Trophoblast cell (in vitro differentiated cells and primary cell): ENCODE measurements around the gene MAPK11.

Experiments used
- DNase-seq, 2 donors: peaks; one replicate each; pipeline ENCODE4 v3.0.0-alpha.2; 2016
- H2AFZ ChIP-seq: 2 replicates; pipeline ENCODE4 v1.6.1; 2013; ENCODE audit warnings: low read length, moderate library complexity, mild to moderate bottlenecking; ENCODE audit not compliant: insufficient read depth, poor library complexity
- H2AK5ac ChIP-seq: 2 replicates; pipeline ENCODE4 v1.6.1; 2013; ENCODE audit warnings: mild to moderate bottlenecking, low read length
- H2BK120ac ChIP-seq: 2 replicates; pipeline ENCODE4 v1.6.1; 2013; ENCODE audit warnings: low read length, mild to moderate bottlenecking, moderate library complexity; ENCODE audit not compliant: insufficient read depth, poor library complexity
- H2BK12ac ChIP-seq: 2 replicates; pipeline ENCODE4 v1.6.1; 2013; ENCODE audit warnings: mild to moderate bottlenecking, low read length, moderate library complexity
- H2BK5ac ChIP-seq: 2 replicates; pipeline ENCODE4 v1.6.1; 2013; ENCODE audit warnings: low read length, low read depth, moderate library complexity, mild to moderate bottlenecking; ENCODE audit not compliant: poor library complexity
- H3K14ac ChIP-seq: 2 replicates; pipeline ENCODE4 v1.6.1; 2013; ENCODE audit warnings: mild to moderate bottlenecking, low read length
- H3K18ac ChIP-seq: 2 replicates; pipeline ENCODE4 v1.6.1; 2013; ENCODE audit warnings: mild to moderate bottlenecking, low read length
- H3K23ac ChIP-seq: 2 replicates; pipeline ENCODE4 v1.6.1; 2013; ENCODE audit warnings: low read length
- H3K27ac ChIP-seq: 2 replicates; pipeline ENCODE4 v1.5.1; 2013; ENCODE audit warnings: low read depth, mild to moderate bottlenecking, inconsistent platforms, low read length, moderate library complexity
- H3K27me3 ChIP-seq: 2 replicates; pipeline ENCODE4 v1.6.1; 2013; ENCODE audit warnings: inconsistent platforms, mild to moderate bottlenecking, low read length, moderate library complexity; ENCODE audit not compliant: insufficient read depth
- H3K36me3 ChIP-seq, 2 experiments: 1 replicate in 1 of 2; 2 replicates in 1 of 2; pipeline ENCODE4 v1.6.1; 2013; ENCODE audit warnings: low read length in 2 of 2, mild to moderate bottlenecking in 2 of 2, moderate library complexity in 1 of 2; ENCODE audit not compliant: insufficient read depth in 2 of 2, control insufficient read depth in 1 of 2
- H3K4ac ChIP-seq: 2 replicates; pipeline ENCODE4 v1.6.1; 2013; ENCODE audit warnings: low read depth, mild to moderate bottlenecking, low read length, moderate library complexity
- H3K4me1 ChIP-seq, 2 experiments: 1 replicate in 1 of 2; 2 replicates in 1 of 2; pipeline ENCODE4 v1.6.1; 2013; ENCODE audit warnings: low read length in 2 of 2, mild to moderate bottlenecking in 2 of 2, moderate library complexity in 1 of 2; ENCODE audit not compliant: insufficient read depth in 2 of 2, control insufficient read depth in 1 of 2
- H3K4me2 ChIP-seq: 2 replicates; pipeline ENCODE4 v1.6.1; 2013; ENCODE audit warnings: inconsistent platforms, mild to moderate bottlenecking, low read length, moderate library complexity
- H3K4me3 ChIP-seq: 2 replicates; pipeline ENCODE4 v1.5.1; 2013; ENCODE audit warnings: mild to moderate bottlenecking, low read depth, low read length, inconsistent platforms
- H3K79me1 ChIP-seq: one replicate; pipeline ENCODE4 v1.6.1; 2013; ENCODE audit warnings: low read length
- H3K79me2 ChIP-seq: 2 replicates; pipeline ENCODE4 v1.6.1; 2013; ENCODE audit warnings: low read length, mild to moderate bottlenecking; ENCODE audit not compliant: control insufficient read depth, insufficient read depth, poor library complexity
- H3K9ac ChIP-seq: 2 replicates; pipeline ENCODE4 v1.6.1; 2013; ENCODE audit warnings: mild to moderate bottlenecking, low read length
- H3K9me3 ChIP-seq: 2 replicates; pipeline ENCODE4 v1.6.1; 2013; ENCODE audit warnings: low read depth, mild to moderate bottlenecking, control low read depth, inconsistent platforms, low read length; ENCODE audit not compliant: insufficient read depth
- H4K12ac ChIP-seq: 2 replicates; pipeline ENCODE4 v1.6.1; 2013; ENCODE audit warnings: low read depth, mild to moderate bottlenecking, low read length, moderate library complexity
- H4K8ac ChIP-seq: 2 replicates; pipeline ENCODE4 v1.6.1; 2013; ENCODE audit warnings: low read depth, mild to moderate bottlenecking, low read length, moderate library complexity
- H4K91ac ChIP-seq: one replicate; pipeline ENCODE4 v1.6.1; 2013; ENCODE audit warnings: low read depth, mild to moderate bottlenecking, low read length, moderate library complexity
- WGBS: extraction: QIAGEN DNeasy Blood & Tissue Kit; methylation state at CpG from one replicate; pipeline ENCODE4 v1.1.7; 2013; ENCODE audit warnings: missing lambda C conversion rate; ENCODE audit not compliant: insufficient read length, insufficient coverage; ENCODE audit errors: extremely low coverage; 5-methylcytosine and 5-hydroxymethylcytosine counted together

Gene MAPK11

DNA sequence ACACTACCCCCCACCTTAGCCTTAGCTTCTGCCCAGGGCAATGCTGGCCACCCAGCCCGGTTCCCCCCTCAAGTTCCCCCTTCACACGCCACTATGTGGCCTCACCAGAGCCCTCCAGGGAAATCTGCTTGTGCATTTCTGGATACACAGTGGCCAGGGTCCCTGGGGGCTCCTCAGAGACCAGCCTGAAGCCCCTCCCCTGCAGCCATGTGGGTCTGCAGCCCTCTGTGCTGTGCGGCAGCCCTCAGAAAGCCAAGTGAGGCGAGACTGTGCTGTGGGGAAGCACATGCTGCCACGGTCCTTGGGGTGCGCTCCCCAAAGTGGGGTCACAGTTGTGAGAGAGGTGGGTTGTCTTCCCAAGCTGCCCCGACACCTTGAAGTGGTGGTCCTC is 39.4 kb upstream of the MAPK11 start:
- Histone ChIP-seq H3K18ac (no peak overlapping the region), H2AK5ac (no peak overlapping the region), H3K79me2 (peaks cover 12% of the 10 kb centered on the region), H3K27ac (no peak overlapping the region), H4K12ac (no peak overlapping the region), H3K14ac (no peak overlapping the region), H2BK5ac (no peak overlapping the region), H2BK12ac (no peak overlapping the region), H3K4me3 (no peak overlapping the region), H3K36me3 (peaks cover 0 to 3% of the 10 kb centered on the region in 2 experiments), H3K9me3 (no peaks in the 10 kb centered on the region), H2AFZ (no peak overlapping the region), H3K4me1 (peaks cover 25 to 28% of the 10 kb centered on the region in 2 experiments), H4K8ac (no peak overlapping the region), H4K91ac (no peak overlapping the region), H3K79me1 (peaks cover 28% of the 10 kb centered on the region), H3K9ac (no peak overlapping the region), H3K4me2 (no peak overlapping the region), H3K27me3 (no peaks in the 10 kb centered on the region), H3K23ac (no peak overlapping the region), H2BK120ac (no peak overlapping the region), H3K4ac (no peak overlapping the region)
- WGBS: no CpG with 5 or more reads among the region's 7 CpGs
- DNase-seq: no peak

DNA sequence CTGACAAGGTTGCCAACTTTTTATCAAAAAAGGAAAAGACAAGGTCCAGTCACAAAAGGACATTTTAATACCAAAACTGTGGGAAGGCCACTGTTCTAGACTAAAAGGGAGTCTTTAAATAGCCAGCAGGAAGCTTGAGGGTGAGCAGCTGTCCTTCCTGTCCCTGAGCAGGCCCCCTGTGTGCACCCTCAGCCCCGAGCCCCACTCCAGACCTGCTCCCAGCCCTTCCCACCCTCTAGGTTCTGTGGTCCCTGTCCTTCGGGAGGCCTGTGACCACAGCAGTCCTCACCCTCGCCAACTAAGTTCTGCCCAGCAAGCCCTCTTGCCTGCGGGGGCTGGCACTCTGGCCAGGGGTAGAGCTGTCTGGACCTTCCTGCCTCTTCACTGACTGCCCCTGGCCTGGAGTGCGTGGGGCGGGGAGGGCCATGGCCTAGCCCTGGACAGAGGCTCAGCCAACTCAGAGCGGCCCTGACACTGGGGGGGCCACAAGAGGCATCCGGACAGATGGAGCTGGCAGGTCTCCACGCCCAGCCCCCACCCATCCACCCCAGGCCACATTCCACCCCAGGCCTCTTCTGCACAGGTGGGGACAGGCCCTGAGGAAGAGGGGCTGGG is 38.9 kb upstream of the MAPK11 start:
- Histone ChIP-seq H3K36me3 (peaks cover 0 to 3% of the 10 kb centered on the region in 2 experiments), H2BK5ac (no peak overlapping the region), H3K9ac (no peak overlapping the region), H3K79me1 (peaks cover 28% of the 10 kb centered on the region), H2AFZ (peak overlapping the region; percentile 8), H4K8ac (no peak overlapping the region), H3K4me2 (no peak overlapping the region), H3K4ac (no peak overlapping the region), H3K79me2 (peaks cover 12% of the 10 kb centered on the region), H3K4me3 (no peak overlapping the region), H3K27ac (peak overlapping the region; percentile 20), H3K18ac (no peak overlapping the region), H3K9me3 (no peaks in the 10 kb centered on the region), H2BK120ac (no peak overlapping the region), H3K4me1 (peaks cover 26 to 28% of the 10 kb centered on the region in 2 experiments), H2AK5ac (no peak overlapping the region), H4K91ac (no peak overlapping the region), H3K14ac (no peak overlapping the region), H4K12ac (no peak overlapping the region), H3K27me3 (no peaks in the 10 kb centered on the region), H3K23ac (no peak overlapping the region), H2BK12ac (no peak overlapping the region)
- no CpG with 5 or more reads among the region's 9 CpGs for WGBS
- DNase-seq: no peak

DNA sequence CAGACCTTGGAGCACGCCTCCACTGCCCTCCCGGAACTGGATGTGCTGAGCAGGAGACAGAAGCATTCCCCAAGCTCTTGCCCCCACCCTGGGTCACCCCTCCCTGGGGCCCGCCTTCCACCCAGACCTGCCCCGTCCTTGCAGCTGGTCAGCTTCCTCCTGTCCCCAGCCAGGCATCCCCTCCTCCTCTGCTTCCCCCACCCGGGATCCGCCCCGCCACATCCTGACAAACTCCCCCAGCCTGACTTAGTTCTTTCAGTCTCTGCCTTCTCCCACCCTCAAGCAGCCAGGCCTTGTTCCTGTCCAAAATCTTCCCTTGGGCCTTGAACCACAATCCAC is 38.4 kb upstream of the MAPK11 start:
- Histone ChIP-seq H2BK12ac (peak overlapping the region; percentile 20), H4K8ac (no peak overlapping the region), H3K4me2 (no peak overlapping the region), H3K4me1 (peaks cover 31 to 33% of the 10 kb centered on the region in 2 experiments), H3K18ac (no peak overlapping the region), H3K36me3 (peaks cover 0 to 3% of the 10 kb centered on the region in 2 experiments), H3K23ac (no peak overlapping the region), H3K27me3 (no peaks in the 10 kb centered on the region), H3K9me3 (no peaks in the 10 kb centered on the region), H2AK5ac (no peak overlapping the region), H2BK120ac (no peak overlapping the region), H3K79me2 (peaks cover 14% of the 10 kb centered on the region), H3K79me1 (peaks cover 30% of the 10 kb centered on the region), H3K27ac (no peak overlapping the region), H3K4ac (no peak overlapping the region), H2AFZ (no peak overlapping the region), H4K91ac (no peak overlapping the region), H2BK5ac (no peak overlapping the region), H3K4me3 (no peak overlapping the region), H4K12ac (no peak overlapping the region), H3K14ac (no peak overlapping the region), H3K9ac (no peak overlapping the region)
- WGBS: no CpG with 5 or more reads among the region's 7 CpGs
- peak in 1 of 2 donors; percentile 30 for DNase-seq

DNA sequence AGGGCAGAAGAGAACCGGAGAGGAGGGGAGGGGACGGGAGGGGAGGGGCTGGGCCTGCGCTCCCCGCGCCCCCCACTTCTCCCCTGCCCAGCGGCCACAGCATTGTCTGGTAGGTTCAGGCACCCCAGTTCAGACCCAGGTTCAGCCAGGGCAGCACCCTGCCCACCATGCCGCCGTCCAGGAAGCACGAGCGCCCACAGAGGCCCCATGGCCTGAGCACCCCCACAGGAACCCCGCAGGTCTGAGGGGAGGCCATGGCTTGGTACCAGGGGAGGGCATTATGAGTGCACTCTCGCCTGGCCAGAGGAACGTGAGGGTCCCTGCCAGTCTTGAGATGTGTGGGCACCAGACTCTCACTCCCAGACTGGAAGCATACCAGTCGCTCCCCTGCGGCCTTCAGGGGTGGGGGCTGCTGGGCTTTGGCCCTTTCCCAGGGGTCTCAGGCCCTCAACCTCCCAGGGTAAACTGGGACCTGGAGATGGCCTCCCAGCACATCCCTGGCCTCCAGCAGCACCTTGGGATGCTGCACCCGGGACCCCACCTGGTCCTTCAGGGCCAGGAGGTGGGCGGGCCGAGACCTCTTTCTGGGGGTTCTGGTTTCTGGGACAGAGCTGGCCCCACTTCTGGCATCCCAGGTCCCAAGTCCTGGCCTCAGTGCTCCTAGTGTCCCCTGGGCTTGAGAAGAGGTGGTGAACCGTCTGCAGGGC is 37.9 kb upstream of the MAPK11 start:
- no peak overlapping the region for H3K4me3 ChIP-seq
- no peak overlapping the region for H3K18ac ChIP-seq
- DNase-seq: no peak
- H2BK120ac ChIP-seq: peak overlapping the region; percentile 1
- no CpG with 5 or more reads among the region's 19 CpGs for WGBS
- no peak overlapping the region for H3K4ac ChIP-seq
- H4K12ac ChIP-seq: no peak overlapping the region
- H3K4me1 ChIP-seq: peaks cover 36 to 38% of the 10 kb centered on the region in 2 experiments
- H4K91ac ChIP-seq: peak overlapping the region; percentile 17
- H2AK5ac ChIP-seq: peak overlapping the region; percentile 26
- H3K14ac ChIP-seq: peak overlapping the region; percentile 1
- H3K79me2 ChIP-seq: peaks cover 14% of the 10 kb centered on the region
- H3K27ac ChIP-seq: no peak overlapping the region
- H3K79me1 ChIP-seq: peaks cover 32% of the 10 kb centered on the region
- H4K8ac ChIP-seq: no peak overlapping the region
- H3K27me3 ChIP-seq: no peaks in the 10 kb centered on the region
- H3K36me3 ChIP-seq: peaks cover 0 to 3% of the 10 kb centered on the region in 2 experiments
- peak overlapping the region; percentile 20 for H2BK12ac ChIP-seq
- H3K23ac ChIP-seq: no peak overlapping the region
- no peaks in the 10 kb centered on the region for H3K9me3 ChIP-seq
- no peak overlapping the region for H3K9ac ChIP-seq
- H2AFZ ChIP-seq: peak overlapping the region; percentile 17
- H2BK5ac ChIP-seq: no peak overlapping the region
- H3K4me2 ChIP-seq: no peak overlapping the region
